Activated naive CD4-positive, alpha-beta T cell treated with Interleukin-2 at 50 U/mL for 16 hours (primary cell): ENCODE data around the gene HSD11B2.

Experiments
- DNase-seq: peaks from one replicate; pipeline ENCODE4 v3.0.0-alpha.2; 2020

HSD11B2 gene

GRCh38 chr16:67430977-67431774, at the start of gene HSD11B2:
HSD11B2 (plus strand) TSS chr16:67431121; CDS start chr16:67431249, 128 bp downstream.
- peak; percentile 31 for DNase-seq

GRCh38 chr16:67383284-67383683, 47.6 kb upstream of the HSD11B2 start:
- no peak for DNase-seq

GRCh38 chr16:67384778-67385510, 46.0 kb upstream of the HSD11B2 start:
- DNase-seq, result no peak

- DNase-seq, result no peak
Measured at GRCh38 chr16:67386861-67387455, 44.0 kb upstream of the HSD11B2 start.

GRCh38 chr16:67387479-67388079, 43.3 kb upstream of the HSD11B2 start:
- DNase-seq, result no peak

GRCh38 chr16:67388191-67388590, 42.7 kb upstream of the HSD11B2 start:
- DNase-seq, result no peak

- DNase-seq, result no peak
Measured at GRCh38 chr16:67388591-67388990, 42.3 kb upstream of the HSD11B2 start.

- no peak for DNase-seq
Measured at GRCh38 chr16:67389911-67390815, 40.8 kb upstream of the HSD11B2 start.

GRCh38 chr16:67390816-67391423, 40.0 kb upstream of the HSD11B2 start:
- no peak for DNase-seq

- no peak for DNase-seq
Measured at GRCh38 chr16:67391424-67392300, 39.3 kb upstream of the HSD11B2 start.

GRCh38 chr16:67392301-67393059, 38.4 kb upstream of the HSD11B2 start:
- no peak for DNase-seq

- peak; percentile 37 for DNase-seq
Measured at GRCh38 chr16:67393111-67393787, 37.7 kb upstream of the HSD11B2 start, which contains the start of gene TPPP3. TPPP3 (minus strand) TSS chr16:67393498; CDS start chr16:67391111, 2,387 bp downstream.

- DNase-seq, result no peak
Measured at GRCh38 chr16:67393788-67394154, 37.1 kb upstream of the HSD11B2 start.

- no peak for DNase-seq
Measured at GRCh38 chr16:67394155-67395104, 36.5 kb upstream of the HSD11B2 start.

GRCh38 chr16:67395105-67395457, 35.8 kb upstream of the HSD11B2 start:
- DNase-seq, result no peak

- DNase-seq, result no peak
Measured at GRCh38 chr16:67395458-67396158, 35.3 kb upstream of the HSD11B2 start.
